Stomach smooth muscle (tissue), 2 donors: ENCODE data around the gene FGF1.

ENCODE experiments used
- H3K27ac ChIP-seq: one replicate; pipeline ENCODE4 v1.7.0; 2013; ENCODE audit warnings: mild to moderate bottlenecking, low read length, inconsistent platforms
- H3K27me3 ChIP-seq, 2 donors: one replicate each; pipeline ENCODE4 v1.7.0; 2013; ENCODE audit warnings: low read length in 2 of 2; ENCODE audit not compliant: insufficient read depth in 2 of 2, control insufficient read depth in 1 of 2
- H3K36me3 ChIP-seq, 2 donors: one replicate each; pipeline ENCODE4 v1.7.0; 2013; ENCODE audit warnings: low read length in 2 of 2; ENCODE audit not compliant: control insufficient read depth in 2 of 2, insufficient read depth in 2 of 2
- H3K4me1 ChIP-seq: one replicate; pipeline ENCODE4 v1.7.0; 2013; ENCODE audit warnings: low read length; ENCODE audit not compliant: control insufficient read depth, insufficient read depth
- H3K4me3 ChIP-seq, 2 donors: one replicate each; pipeline ENCODE4 v1.7.0; 2013; ENCODE audit warnings: low read length in 2 of 2
- H3K9ac ChIP-seq, 2 donors: one replicate each; pipeline ENCODE4 v1.7.0; 2013; ENCODE audit warnings: low read length in 2 of 2, mild to moderate bottlenecking in 1 of 2
- H3K9me3 ChIP-seq, 2 donors: one replicate each; pipeline ENCODE4 v1.7.0; 2013; ENCODE audit warnings: low read length in 2 of 2; ENCODE audit not compliant: control insufficient read depth in 2 of 2
- donor health status: healthy.
- donor health status: Pancreatic carcinoma.

The FGF1 gene

GRCh38 chr5:142578161-142578830 is 107.6 kb downstream of the FGF1 start:
- H3K9me3 ChIP-seq: no peaks in the 10 kb centered on the region
- H3K27ac ChIP-seq: no peak overlapping the region
- no peaks in the 10 kb centered on the region for H3K36me3 ChIP-seq
- no peaks in the 10 kb centered on the region for H3K27me3 ChIP-seq
- no peaks in the 10 kb centered on the region for H3K4me1 ChIP-seq
- H3K9ac ChIP-seq: no peak overlapping the region
- no peak overlapping the region for H3K4me3 ChIP-seq

- Histone ChIP-seq H3K4me3 (no peak overlapping the region), H3K9ac (no peak overlapping the region), H3K27ac (no peak overlapping the region), H3K27me3 (no peaks in the 10 kb centered on the region), H3K36me3 (no peaks in the 10 kb centered on the region), H3K4me1 (no peaks in the 10 kb centered on the region), H3K9me3 (no peaks in the 10 kb centered on the region)
Measured at GRCh38 chr5:142576804-142577203, 109.1 kb downstream of the FGF1 start.

GRCh38 chr5:142576303-142576702 is 109.6 kb downstream of the FGF1 start:
- no peak overlapping the region for H3K9ac ChIP-seq
- no peaks in the 10 kb centered on the region for H3K9me3 ChIP-seq
- no peak overlapping the region for H3K4me3 ChIP-seq
- H3K36me3 ChIP-seq: no peaks in the 10 kb centered on the region
- H3K27ac ChIP-seq: no peak overlapping the region
- H3K4me1 ChIP-seq: no peaks in the 10 kb centered on the region
- H3K27me3 ChIP-seq: no peaks in the 10 kb centered on the region

GRCh38 chr5:142572006-142572405 is 113.9 kb downstream of the FGF1 start:
- H3K27ac ChIP-seq: no peak overlapping the region
- no peaks in the 10 kb centered on the region for H3K27me3 ChIP-seq
- H3K9me3 ChIP-seq: no peaks in the 10 kb centered on the region
- H3K4me1 ChIP-seq: peaks cover 10% of the 10 kb centered on the region
- H3K36me3 ChIP-seq: no peaks in the 10 kb centered on the region
- H3K4me3 ChIP-seq: no peak overlapping the region
- no peak overlapping the region for H3K9ac ChIP-seq

- no peaks in the 10 kb centered on the region for H3K36me3 ChIP-seq
- no peaks in the 10 kb centered on the region for H3K9me3 ChIP-seq
- no peak overlapping the region for H3K9ac ChIP-seq
- H3K4me1 ChIP-seq: peaks cover 10% of the 10 kb centered on the region
- no peaks in the 10 kb centered on the region for H3K27me3 ChIP-seq
- no peak overlapping the region for H3K27ac ChIP-seq
- H3K4me3 ChIP-seq: no peak overlapping the region
Measured at GRCh38 chr5:142571371-142571770, 114.5 kb downstream of the FGF1 start.

GRCh38 chr5:142569905-142570304 is 116.0 kb downstream of the FGF1 start:
- Histone ChIP-seq H3K27ac (no peak overlapping the region), H3K27me3 (no peaks in the 10 kb centered on the region), H3K4me1 (peaks cover 10% of the 10 kb centered on the region)

GRCh38 chr5:142568996-142569335 is 116.9 kb downstream of the FGF1 start:
- H3K4me3 ChIP-seq: no peak overlapping the region
- no peak overlapping the region for H3K27ac ChIP-seq
- no peaks in the 10 kb centered on the region for H3K27me3 ChIP-seq
- H3K4me1 ChIP-seq: peaks cover 10% of the 10 kb centered on the region
- H3K9ac ChIP-seq: no peak overlapping the region
- no peaks in the 10 kb centered on the region for H3K36me3 ChIP-seq
- H3K9me3 ChIP-seq: no peaks in the 10 kb centered on the region

More at GRCh38 chr5:142569905-142570304, 116.0 kb downstream of the FGF1 start:
- H3K4me3 ChIP-seq: no peak overlapping the region
- H3K9ac ChIP-seq: no peak overlapping the region
- no peaks in the 10 kb centered on the region for H3K9me3 ChIP-seq
- no peaks in the 10 kb centered on the region for H3K36me3 ChIP-seq

GRCh38 chr5:142568283-142568995 is 117.5 kb downstream of the FGF1 start:
- Histone ChIP-seq H3K4me1 (peaks cover 10% of the 10 kb centered on the region), H3K4me3 (peak overlapping the region in 1 of 2 donors; percentile 29), H3K27me3 (no peaks in the 10 kb centered on the region), H3K9me3 (no peaks in the 10 kb centered on the region), H3K36me3 (no peaks in the 10 kb centered on the region), H3K9ac (peak overlapping the region in 1 of 2 donors; percentile 4), H3K27ac (peak overlapping the region; percentile 46)

GRCh38 chr5:142561486-142562097 is 124.3 kb downstream of the FGF1 start:
- H3K9ac ChIP-seq: no peak overlapping the region
- H3K27me3 ChIP-seq: no peaks in the 10 kb centered on the region
- H3K4me1 ChIP-seq: no peaks in the 10 kb centered on the region
- H3K36me3 ChIP-seq: no peaks in the 10 kb centered on the region
- no peak overlapping the region for H3K27ac ChIP-seq
- H3K4me3 ChIP-seq: no peak overlapping the region
- H3K9me3 ChIP-seq: no peaks in the 10 kb centered on the region

- Histone ChIP-seq H3K27me3 (no peaks in the 10 kb centered on the region), H3K27ac (no peak overlapping the region), H3K36me3 (no peaks in the 10 kb centered on the region), H3K4me1 (no peaks in the 10 kb centered on the region), H3K4me3 (no peak overlapping the region), H3K9me3 (no peaks in the 10 kb centered on the region), H3K9ac (no peak overlapping the region)
Measured at GRCh38 chr5:142561029-142561428, 124.9 kb downstream of the FGF1 start.

GRCh38 chr5:142552107-142552506 is 133.8 kb downstream of the FGF1 start:
- H3K27me3 ChIP-seq: peaks cover 0 to 3% of the 10 kb centered on the region in 2 donors
- no peak overlapping the region for H3K4me3 ChIP-seq
- no peaks in the 10 kb centered on the region for H3K36me3 ChIP-seq
- H3K9ac ChIP-seq: no peak overlapping the region
- peaks cover 6% of the 10 kb centered on the region for H3K4me1 ChIP-seq
- no peak overlapping the region for H3K27ac ChIP-seq
- H3K9me3 ChIP-seq: no peaks in the 10 kb centered on the region
